ENCODE data around the gene FANCE.
"Not testable (repeated sequence)": the region's sequence is repeated elsewhere in the genome, so short reads cannot be mapped to it uniquely, and the experiment has no call there.

Gene FANCE

GRCh38 chr6:35417979-35418661 lies 34.0 kb upstream of the FANCE start:
- no peak overlapping the region for H3K4me2 ChIP-seq (ENCODE audit: low read length)
- H3K27me3 ChIP-seq (ENCODE audit: control insufficient read depth, insufficient read depth, low read length): no peaks in the 10 kb centered on the region
- peaks cover 32% of the 10 kb centered on the region for H3K4me1 ChIP-seq (ENCODE audit: control insufficient read depth, insufficient read depth, low read length)
- no peaks in the 10 kb centered on the region for H3K9me3 ChIP-seq (replicated peaks; ENCODE audit: low read length)
- no peak overlapping the region for H3K4me3 ChIP-seq (ENCODE audit: low read length)
- H3K9ac ChIP-seq (ENCODE audit: low read depth, low read length): no peak overlapping the region
- H3K36me3 ChIP-seq (ENCODE audit: insufficient read depth, low read length): peaks cover 46% of the 10 kb centered on the region

GRCh38 chr6:35419417-35419816 lies 32.7 kb upstream of the FANCE start:
- H3K9ac ChIP-seq (ENCODE audit: low read depth, low read length): no peak overlapping the region
- H3K36me3 ChIP-seq (ENCODE audit: insufficient read depth, low read length): peaks cover 50% of the 10 kb centered on the region

GRCh38 chr6:35419961-35420360 lies 32.2 kb upstream of the FANCE start:
- H3K9ac ChIP-seq (ENCODE audit: low read depth, low read length): no peak overlapping the region
- H3K9me3 ChIP-seq (replicated peaks; ENCODE audit: low read length): no peaks in the 10 kb centered on the region
- H3K27me3 ChIP-seq (ENCODE audit: control insufficient read depth, insufficient read depth, low read length): no peaks in the 10 kb centered on the region
- H3K4me3 ChIP-seq (ENCODE audit: low read length): no peak overlapping the region
- H3K4me2 ChIP-seq (ENCODE audit: low read length): no peak overlapping the region
- H3K36me3 ChIP-seq (ENCODE audit: insufficient read depth, low read length): peaks cover 51% of the 10 kb centered on the region
- peaks cover 30% of the 10 kb centered on the region for H3K4me1 ChIP-seq (ENCODE audit: control insufficient read depth, insufficient read depth, low read length)

More at GRCh38 chr6:35419417-35419816, 32.7 kb upstream of the FANCE start:
- Histone ChIP-seq H3K9me3 (replicated peaks; ENCODE audit: low read length) (no peaks in the 10 kb centered on the region), H3K27me3 (ENCODE audit: control insufficient read depth, insufficient read depth, low read length) (no peaks in the 10 kb centered on the region), H3K4me3 (ENCODE audit: low read length) (no peak overlapping the region), H3K4me2 (ENCODE audit: low read length) (no peak overlapping the region), H3K4me1 (ENCODE audit: control insufficient read depth, insufficient read depth, low read length) (peaks cover 30% of the 10 kb centered on the region)

GRCh38 chr6:35425284-35425683 lies 26.9 kb upstream of the FANCE start:
- Histone ChIP-seq H3K4me3 (ENCODE audit: low read length) (peak overlapping the region; percentile 23), H3K4me1 (ENCODE audit: control insufficient read depth, insufficient read depth, low read length) (peaks cover 45% of the 10 kb centered on the region), H3K4me2 (ENCODE audit: low read length) (peak overlapping the region; percentile 51), H3K36me3 (ENCODE audit: insufficient read depth, low read length) (peaks cover 51% of the 10 kb centered on the region), H3K27me3 (ENCODE audit: control insufficient read depth, insufficient read depth, low read length) (no peaks in the 10 kb centered on the region), H3K9me3 (replicated peaks; ENCODE audit: low read length) (peaks cover 12% of the 10 kb centered on the region), H3K9ac (ENCODE audit: low read depth, low read length) (peak overlapping the region; percentile 75)

- Histone ChIP-seq H3K9ac (ENCODE audit: low read depth, low read length) (peak overlapping the region; percentile 75), H3K4me3 (ENCODE audit: low read length) (peak overlapping the region; percentile 23), H3K36me3 (ENCODE audit: insufficient read depth, low read length) (peaks cover 50% of the 10 kb centered on the region), H3K4me1 (ENCODE audit: control insufficient read depth, insufficient read depth, low read length) (peaks cover 45% of the 10 kb centered on the region), H3K4me2 (ENCODE audit: low read length) (peak overlapping the region; percentile 51), H3K27me3 (ENCODE audit: control insufficient read depth, insufficient read depth, low read length) (no peaks in the 10 kb centered on the region), H3K9me3 (replicated peaks; ENCODE audit: low read length) (peaks cover 13% of the 10 kb centered on the region)
These were observed 26.1 kb upstream of the FANCE start for GRCh38 chr6:35426074-35426473.

- peak overlapping the region; percentile 49 for H3K4me3 ChIP-seq (ENCODE audit: low read length)
- peak overlapping the region; percentile 75 for H3K9ac ChIP-seq (ENCODE audit: low read depth, low read length)
- peak overlapping the region; percentile 66 for H3K4me2 ChIP-seq (ENCODE audit: low read length)
- no peaks in the 10 kb centered on the region for H3K27me3 ChIP-seq (ENCODE audit: control insufficient read depth, insufficient read depth, low read length)
- peaks cover 40% of the 10 kb centered on the region for H3K36me3 ChIP-seq (ENCODE audit: insufficient read depth, low read length)
- H3K9me3 ChIP-seq (replicated peaks; ENCODE audit: low read length): peaks cover 13% of the 10 kb centered on the region
- peaks cover 48% of the 10 kb centered on the region for H3K4me1 ChIP-seq (ENCODE audit: control insufficient read depth, insufficient read depth, low read length)
These were observed 24.7 kb upstream of the FANCE start for GRCh38 chr6:35427435-35427834.

GRCh38 chr6:35427851-35428321 lies 24.3 kb upstream of the FANCE start:
- Histone ChIP-seq H3K36me3 (ENCODE audit: insufficient read depth, low read length) (peaks cover 38% of the 10 kb centered on the region), H3K4me1 (ENCODE audit: control insufficient read depth, insufficient read depth, low read length) (peaks cover 48% of the 10 kb centered on the region), H3K9ac (ENCODE audit: low read depth, low read length) (peak overlapping the region; percentile 75)

GRCh38 chr6:35428421-35429149 lies 23.6 kb upstream of the FANCE start:
- Histone ChIP-seq H3K4me1 (ENCODE audit: control insufficient read depth, insufficient read depth, low read length) (peaks cover 48% of the 10 kb centered on the region), H3K27me3 (ENCODE audit: control insufficient read depth, insufficient read depth, low read length) (no peaks in the 10 kb centered on the region), H3K36me3 (ENCODE audit: insufficient read depth, low read length) (peaks cover 38% of the 10 kb centered on the region), H3K4me3 (ENCODE audit: low read length) (peak overlapping the region; percentile 34), H3K4me2 (ENCODE audit: low read length) (peak overlapping the region; percentile 61), H3K9me3 (replicated peaks; ENCODE audit: low read length) (peaks cover 13% of the 10 kb centered on the region), H3K9ac (ENCODE audit: low read depth, low read length) (peak overlapping the region; percentile 74)

More at GRCh38 chr6:35427851-35428321, 24.3 kb upstream of the FANCE start:
- H3K4me3 ChIP-seq (ENCODE audit: low read length): peak overlapping the region; percentile 49
- no peaks in the 10 kb centered on the region for H3K27me3 ChIP-seq (ENCODE audit: control insufficient read depth, insufficient read depth, low read length)
- peak overlapping the region; percentile 66 for H3K4me2 ChIP-seq (ENCODE audit: low read length)
- H3K9me3 ChIP-seq (replicated peaks; ENCODE audit: low read length): peaks cover 13% of the 10 kb centered on the region

- Histone ChIP-seq H3K4me2 (ENCODE audit: low read length) (no peak overlapping the region), H3K36me3 (ENCODE audit: insufficient read depth, low read length) (peaks cover 30% of the 10 kb centered on the region), H3K4me1 (ENCODE audit: control insufficient read depth, insufficient read depth, low read length) (peaks cover 46% of the 10 kb centered on the region), H3K4me3 (ENCODE audit: low read length) (no peak overlapping the region), H3K27me3 (ENCODE audit: control insufficient read depth, insufficient read depth, low read length) (no peaks in the 10 kb centered on the region), H3K9ac (ENCODE audit: low read depth, low read length) (no peak overlapping the region), H3K9me3 (replicated peaks; ENCODE audit: low read length) (peaks cover 13% of the 10 kb centered on the region)
These were observed 22.7 kb upstream of the FANCE start for GRCh38 chr6:35429463-35429862.

GRCh38 chr6:35432291-35432690 lies 19.8 kb upstream of the FANCE start:
- Histone ChIP-seq H3K36me3 (ENCODE audit: insufficient read depth, low read length) (peaks cover 10% of the 10 kb centered on the region), H3K9me3 (replicated peaks; ENCODE audit: low read length) (peaks cover 13% of the 10 kb centered on the region), H3K4me3 (ENCODE audit: low read length) (no peak overlapping the region), H3K4me2 (ENCODE audit: low read length) (no peak overlapping the region), H3K27me3 (ENCODE audit: control insufficient read depth, insufficient read depth, low read length) (no peaks in the 10 kb centered on the region), H3K9ac (ENCODE audit: low read depth, low read length) (no peak overlapping the region), H3K4me1 (ENCODE audit: control insufficient read depth, insufficient read depth, low read length) (peaks cover 25% of the 10 kb centered on the region)

GRCh38 chr6:35432702-35433101 lies 19.4 kb upstream of the FANCE start:
- not testable (repeated sequence) for H3K36me3 ChIP-seq (ENCODE audit: insufficient read depth, low read length); H3K9ac ChIP-seq (ENCODE audit: low read depth, low read length); H3K27me3 ChIP-seq (ENCODE audit: control insufficient read depth, insufficient read depth, low read length); H3K4me3 ChIP-seq (ENCODE audit: low read length); H3K4me2 ChIP-seq (ENCODE audit: low read length)
- Histone ChIP-seq H3K4me1 (ENCODE audit: control insufficient read depth, insufficient read depth, low read length) (peaks cover 21% of the 10 kb centered on the region), H3K9me3 (replicated peaks; ENCODE audit: low read length) (peaks cover 13% of the 10 kb centered on the region)
